T-cell (primary cell): ENCODE data around the gene NOC4L. TPM values are rescaled to one million over a fixed set of nuclear protein-coding genes. Genes with fewer than 3 reads are reported as not detected.

Source experiments
- ATAC-seq, 4 experiments: fragments of 200-7000 bp in 3 of 4; fragments of 150-1000 bp in 1 of 4; cut with Tn5 transposase; replicated peaks in 1 of 4; 1 replicate in 3 of 4; 2 replicates in 1 of 4; pipeline ENCODE4 v1.10.0; 2021; ENCODE audit warnings: moderate library complexity in 3 of 4, mild to moderate bottlenecking in 2 of 4, moderate number of reproducible peaks in 1 of 4
- CTCF ChIA-PET, 2 donors: fragments of 300-600 bp; sonication (Branson Sonifier 250); formaldehyde crosslinking; loops; one replicate each; lab custom pipeline; 2022; ENCODE audit warnings: antibody characterized with exemption in 2 of 2; lab: Charles Lee
- POLR2A ChIA-PET, 2 donors: fragments of 300-600 bp; sonication (Branson Sonifier 250); formaldehyde crosslinking; loops; one replicate each; lab custom pipeline; 2022; ENCODE audit warnings: antibody characterized with exemption in 2 of 2; lab: Charles Lee
- DNase-seq, 35 experiments: peaks; one replicate each; pipeline versions ENCODE4 v3.0.0 to v3.0.0-alpha.2; 2013 to 2023
- H3K27ac ChIP-seq: one replicate; pipeline ENCODE4 v1.5.1; 2013; ENCODE audit warnings: low read length
- H3K27me3 ChIP-seq, 2 experiments: replicated peaks in 1 of 2; 1 replicate in 1 of 2; 2 replicates in 1 of 2; pipeline versions ENCODE4 v1.6.1 to v1.7.0; 2013; ENCODE audit warnings: low read length in 1 of 2, mixed read lengths in 1 of 2; ENCODE audit not compliant: control insufficient read depth in 2 of 2, insufficient read depth in 2 of 2; ENCODE audit errors: extremely low read depth in 1 of 2
- H3K36me3 ChIP-seq, 2 donors: 1 replicate in 1 of 2; 2 replicates in 1 of 2; pipeline versions ENCODE4 v1.6.1 to v1.7.0; 2013; ENCODE audit warnings: low read length in 1 of 2; ENCODE audit not compliant: control insufficient read depth in 2 of 2, insufficient read depth in 1 of 2; ENCODE audit errors: extremely low read depth in 1 of 2
- H3K4me1 ChIP-seq, 2 experiments: 1 replicate in 1 of 2; 2 replicates in 1 of 2; pipeline versions ENCODE4 v1.6.1 to v1.7.0; 2013; ENCODE audit warnings: low read length in 2 of 2, mixed read lengths in 1 of 2; ENCODE audit not compliant: insufficient read depth in 2 of 2, control insufficient read depth in 1 of 2; ENCODE audit errors: extremely low read depth in 1 of 2
- H3K4me3 ChIP-seq, 2 donors: 1 replicate in 1 of 2; 2 replicates in 1 of 2; pipeline versions ENCODE4 v1.5.1 to v1.7.0; 2013; ENCODE audit warnings: mild to moderate bottlenecking in 2 of 2, low read length in 1 of 2, moderate library complexity in 1 of 2; ENCODE audit not compliant: control insufficient read depth in 1 of 2; ENCODE audit errors: extremely low read depth in 1 of 2
- H3K9me3 ChIP-seq: 2 replicates; pipeline ENCODE4 v1.7.0; 2013
- H3K27ac Mint-ChIP-seq, 2 donors: one replicate each; pipeline ENCODE4 v1.8.0; 2020 to 2021; ENCODE audit warnings: mild to moderate bottlenecking in 2 of 2, mixed read lengths in 2 of 2
- H3K27me3 Mint-ChIP-seq, 2 donors: one replicate each; pipeline ENCODE4 v1.8.0; 2021 to 2022; ENCODE audit warnings: mixed read lengths in 2 of 2
- H3K36me3 Mint-ChIP-seq: one replicate; pipeline ENCODE4 v1.8.0; 2021; ENCODE audit warnings: mixed read lengths
- H3K4me1 Mint-ChIP-seq, 3 donors: one replicate each; pipeline ENCODE4 v1.8.0; 2020 to 2022; ENCODE audit warnings: mixed read lengths in 3 of 3, mild to moderate bottlenecking in 1 of 3
- H3K4me3 Mint-ChIP-seq, 3 donors: one replicate each; pipeline ENCODE4 v1.8.0; 2020 to 2022; ENCODE audit warnings: mild to moderate bottlenecking in 3 of 3, mixed read lengths in 3 of 3, moderate library complexity in 3 of 3
- H3K9me3 Mint-ChIP-seq, 3 donors: one replicate each; pipeline ENCODE4 v1.8.0; 2020 to 2022; ENCODE audit warnings: mixed read lengths in 3 of 3
- whole genome bisulfite sequencing: methylation state at CpG from one replicate; pipeline ENCODE4 v1.1.5; 2013; ENCODE audit warnings: missing lambda C conversion rate; ENCODE audit not compliant: insufficient coverage; 5-methylcytosine and 5-hydroxymethylcytosine counted together
- total RNA-seq, 35 experiments: library from RNA in 6 of 35; stranded (reverse) in 6 of 35; fragments of 120-200 nt in 1 of 35; gene quantifications; one replicate each; pipeline versions ENCODE4 v1.2.1 to v1.2.4 and lab custom pipeline; 2013 to 2026

NOC4L gene
- total RNA-seq (10 to 100 TPM; 14.6 to 28.9 (median 26.4) TPM), total RNA-seq (lab: John Stamatoyannopoulos, UW) (15.5 to 77.1 (median 26.8) reads per million in 29 experiments)
- 6.7 TPM for total RNA-seq (2013)

GRCh38 chr12:132144115-132144809 lies at the start of gene NOC4L, which contains the start of gene DDX51:
Gene NOC4L (plus strand): TSS chr12:132144457. CDS start chr12:132144489, 32 bp downstream.
Gene DDX51 (minus strand): TSS chr12:132144319. CDS start chr12:132144296, 23 bp downstream.
- H3K4me3 Mint-ChIP-seq = peak within 1 kb of the TSS; percentile 86 to 92 (median 88)
- peaks cover 0 to 2% of the 10 kb centered on the region in 2 donors for H3K27me3 Mint-ChIP-seq
- H3K27ac Mint-ChIP-seq = peak within 1 kb of the TSS; percentile 88 to 92
- ChIA-PET POLR2A (no interaction called here), CTCF (interaction anchor here in 1 of 2 donors (0.8 kb wide), 1 partner anchor 9 kb away, joined by 3 read pairs; no protein-coding TSS in a partner anchor)
- WGBS = under 1% methylated on average over 100 of the region's 100 CpGs
- H3K4me1 Mint-ChIP-seq = peaks cover 29 to 37% (median 31%) of the 10 kb centered on the region in 3 donors
- H3K27ac ChIP-seq = peak within 1 kb of the TSS; percentile 65
- H3K9me3 Mint-ChIP-seq = no peaks in the 10 kb centered on the region
- ATAC-seq (peak; percentile 92 to 93 (median 92)), DNase-seq (peak; percentile 88 to 99 (median 93))
- peaks cover 13 to 58% of the 10 kb centered on the region in 2 donors for H3K36me3 ChIP-seq
- H3K27me3 ChIP-seq = no peaks in the 10 kb centered on the region
- peaks cover 11 to 48% of the 10 kb centered on the region in 2 experiments for H3K4me1 ChIP-seq
- H3K36me3 Mint-ChIP-seq = peaks cover 11% of the 10 kb centered on the region
- no peaks in the 10 kb centered on the region for H3K9me3 ChIP-seq
- peak within 1 kb of the TSS; percentile 75 to 80 for H3K4me3 ChIP-seq

GRCh38 chr12:132095520-132096409 lies 48.5 kb upstream of the NOC4L start:
- Mint-ChIP-seq H3K9me3 (peaks cover 0 to 15% (median 9%) of the 10 kb centered on the region in 3 donors), H3K27me3 (no peaks in the 10 kb centered on the region), H3K4me1 (peaks cover 13 to 35% (median 23%) of the 10 kb centered on the region in 3 donors), H3K36me3 (peaks cover 36% of the 10 kb centered on the region), H3K4me3 (peak overlapping the region in 2 of 3 donors; percentile 7 to 66), H3K27ac (peak overlapping the region; percentile 83 to 90)
- Histone ChIP-seq H3K4me3 (no peak overlapping the region), H3K27me3 (no peaks in the 10 kb centered on the region), H3K4me1 (peaks cover 0 to 5% of the 10 kb centered on the region in 2 experiments), H3K36me3 (peaks cover 14 to 17% of the 10 kb centered on the region in 2 donors), H3K9me3 (no peaks in the 10 kb centered on the region), H3K27ac (peak overlapping the region; percentile 38)
- 74% methylated on average over 8 of the region's 11 CpGs for WGBS
- ChIA-PET CTCF (no interaction called here), POLR2A (no interaction called here)
- peak in 1 of 35 experiments; percentile 1 for DNase-seq
- ATAC-seq = peak; percentile 40 to 74 (median 51)

- CTCF ChIA-PET = no interaction called here
- no peak overlapping the region for H3K4me3 ChIP-seq
- WGBS = 94% methylated on average over 11 of the region's 12 CpGs
- peaks cover 0 to 5% of the 10 kb centered on the region in 2 experiments for H3K4me1 ChIP-seq
- ATAC-seq (no peak), DNase-seq (no peak)
- H3K9me3 ChIP-seq = no peaks in the 10 kb centered on the region
- H3K27ac ChIP-seq = no peak overlapping the region
- peaks cover 0 to 15% (median 9%) of the 10 kb centered on the region in 3 donors for H3K9me3 Mint-ChIP-seq
- POLR2A ChIA-PET = no interaction called here
- peaks cover 11 to 16% of the 10 kb centered on the region in 2 donors for H3K36me3 ChIP-seq
- H3K4me1 Mint-ChIP-seq = peaks cover 13 to 25% (median 21%) of the 10 kb centered on the region in 3 donors
- peaks cover 33% of the 10 kb centered on the region for H3K36me3 Mint-ChIP-seq
- H3K27ac Mint-ChIP-seq = no peak overlapping the region
- no peak overlapping the region for H3K4me3 Mint-ChIP-seq
- no peaks in the 10 kb centered on the region for H3K27me3 Mint-ChIP-seq
- H3K27me3 ChIP-seq = no peaks in the 10 kb centered on the region
Measured at GRCh38 chr12:132099739-132100138, 44.5 kb upstream of the NOC4L start.

- Histone ChIP-seq H3K9me3 (no peaks in the 10 kb centered on the region), H3K36me3 (peaks cover 16 to 17% of the 10 kb centered on the region in 2 donors), H3K4me1 (peaks cover 0 to 5% of the 10 kb centered on the region in 2 experiments), H3K27ac (no peak overlapping the region), H3K27me3 (no peaks in the 10 kb centered on the region), H3K4me3 (no peak overlapping the region)
- DNase-seq = no peak
- Mint-ChIP-seq H3K4me1 (peaks cover 10 to 17% (median 14%) of the 10 kb centered on the region in 3 donors), H3K27ac (no peak overlapping the region), H3K9me3 (peaks cover 0 to 14% (median 8%) of the 10 kb centered on the region in 3 donors), H3K36me3 (peaks cover 38% of the 10 kb centered on the region), H3K4me3 (no peak overlapping the region), H3K27me3 (no peaks in the 10 kb centered on the region)
- ATAC-seq = no peak
- POLR2A ChIA-PET = no interaction called here
- CTCF ChIA-PET = no interaction called here
- WGBS = 93% methylated on average over 8 of the region's 13 CpGs
Measured at GRCh38 chr12:132100306-132101065, 43.8 kb upstream of the NOC4L start.

DNA sequence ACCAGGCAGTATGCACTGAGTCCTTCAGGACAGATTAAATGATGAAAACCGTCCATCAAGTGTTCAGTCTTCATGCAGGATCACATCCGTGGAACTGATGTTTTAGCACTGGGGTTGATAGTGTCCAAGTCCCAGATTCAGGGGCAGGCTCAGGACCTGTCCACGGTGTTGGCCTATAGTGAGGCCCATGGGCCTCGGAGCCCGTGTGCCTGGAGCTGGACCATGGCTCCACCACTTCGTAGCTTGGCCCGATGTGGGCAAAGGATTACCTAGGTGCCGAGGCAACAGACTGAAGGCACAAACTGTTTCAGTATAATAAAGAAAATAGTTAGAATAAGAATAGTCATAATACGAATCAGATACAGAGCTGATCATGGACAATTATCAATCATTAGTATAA lies 42.0 kb upstream of the NOC4L start:
- Histone ChIP-seq H3K9me3 (no peaks in the 10 kb centered on the region), H3K27ac (no peak overlapping the region), H3K4me1 (no peaks in the 10 kb centered on the region), H3K36me3 (peaks cover 16% of the 10 kb centered on the region in 2 donors), H3K4me3 (no peak overlapping the region), H3K27me3 (no peaks in the 10 kb centered on the region)
- CTCF ChIA-PET = no interaction called here
- H3K4me3 Mint-ChIP-seq = no peak overlapping the region
- DNase-seq (no peak), ATAC-seq (no peak)
- H3K9me3 Mint-ChIP-seq = no peaks in the 10 kb centered on the region
- peaks cover 28% of the 10 kb centered on the region for H3K36me3 Mint-ChIP-seq
- WGBS = 89% methylated on average over 4 of the region's 9 CpGs
- H3K27ac Mint-ChIP-seq = no peak overlapping the region
- POLR2A ChIA-PET = no interaction called here
- no peaks in the 10 kb centered on the region for H3K27me3 Mint-ChIP-seq
- peaks cover 0 to 5% (median 2%) of the 10 kb centered on the region in 3 donors for H3K4me1 Mint-ChIP-seq
